H9 (cell line): Measurements from ENCODE around the gene ARHGEF25. TPM values are rescaled to one million over a fixed set of nuclear protein-coding genes. Genes with fewer than 3 reads are reported as not detected.

Experiments used
- DNase-seq: peaks from one replicate; pipeline ENCODE4 v3.0.0-alpha.2; 2017
- H2AFZ ChIP-seq: one replicate; pipeline ENCODE4 v1.6.1; 2013; ENCODE audit warnings: mild to moderate bottlenecking, low read length, control low read depth, moderate library complexity
- H2AK5ac ChIP-seq: 2 replicates; pipeline ENCODE4 v1.6.1; 2013; ENCODE audit warnings: low read length, control low read depth, mixed read lengths; ENCODE audit not compliant: insufficient read length
- H2BK120ac ChIP-seq: one replicate; pipeline ENCODE4 v1.6.1; 2013; ENCODE audit warnings: low read depth, mild to moderate bottlenecking, low read length, control low read depth, inconsistent platforms; ENCODE audit not compliant: poor library complexity, severe bottlenecking
- H2BK12ac ChIP-seq: 2 replicates; pipeline ENCODE4 v1.6.1; 2013; ENCODE audit warnings: low read length, control low read depth, mixed read lengths, low read depth; ENCODE audit not compliant: insufficient read length
- H2BK15ac ChIP-seq: 2 replicates; pipeline ENCODE4 v1.6.1; 2013; ENCODE audit warnings: low read depth, low read length, control low read depth
- H2BK20ac ChIP-seq: one replicate; pipeline ENCODE4 v1.6.1; 2013; ENCODE audit warnings: low read depth, mild to moderate bottlenecking, low read length, control low read depth, inconsistent platforms; ENCODE audit not compliant: poor library complexity, severe bottlenecking
- H2BK5ac ChIP-seq: 2 replicates; pipeline ENCODE4 v1.6.1; 2013; ENCODE audit warnings: low read length, control low read depth, mixed read lengths; ENCODE audit not compliant: insufficient read length
- H3K14ac ChIP-seq: 2 replicates; pipeline ENCODE4 v1.6.1; 2013; ENCODE audit warnings: low read length, control low read depth; ENCODE audit not compliant: insufficient read depth
- H3K18ac ChIP-seq: 2 replicates; pipeline ENCODE4 v1.6.1; 2013; ENCODE audit warnings: low read depth, mild to moderate bottlenecking, mixed read lengths, low read length, control low read depth; ENCODE audit not compliant: insufficient read length
- H3K23ac ChIP-seq: 2 replicates; pipeline ENCODE4 v1.6.1; 2013; ENCODE audit warnings: low read length, control low read depth, mixed read lengths, low read depth; ENCODE audit not compliant: insufficient read length
- H3K23me2 ChIP-seq: 2 replicates; pipeline ENCODE4 v1.6.1; 2013; ENCODE audit warnings: low read depth, mild to moderate bottlenecking, mixed read lengths, low read length, control low read depth; ENCODE audit not compliant: insufficient read length, poor library complexity, severe bottlenecking
- H3K27ac ChIP-seq: 2 replicates; pipeline ENCODE4 v1.5.1; 2013; ENCODE audit warnings: low read length, control low read depth, mixed read lengths, low read depth; ENCODE audit not compliant: insufficient read length
- H3K27me3 ChIP-seq: 2 replicates; pipeline ENCODE4 v1.6.1; 2013; ENCODE audit warnings: low read length, control low read depth, inconsistent platforms; ENCODE audit not compliant: insufficient read depth
- H3K4ac ChIP-seq: 2 replicates; pipeline ENCODE4 v1.6.1; 2013; ENCODE audit warnings: low read depth, mild to moderate bottlenecking, control low read depth, inconsistent platforms, low read length, moderate library complexity
- H3K4me1 ChIP-seq: 2 replicates; pipeline ENCODE4 v1.6.1; 2013; ENCODE audit warnings: low read length, control low read depth, inconsistent platforms; ENCODE audit not compliant: insufficient read depth
- H3K4me2 ChIP-seq: 2 replicates; pipeline ENCODE4 v1.6.1; 2013; ENCODE audit warnings: low read length, control low read depth, mixed read lengths; ENCODE audit not compliant: insufficient read length, insufficient read depth
- H3K56ac ChIP-seq: 2 replicates; pipeline ENCODE4 v1.6.1; 2013; ENCODE audit warnings: low read depth, mild to moderate bottlenecking, mixed read lengths, low read length, control low read depth; ENCODE audit not compliant: insufficient read length
- H3K79me1 ChIP-seq: 2 replicates; pipeline ENCODE4 v1.6.1; 2013; ENCODE audit warnings: low read depth, mild to moderate bottlenecking, moderate library complexity, low read length, control low read depth, inconsistent platforms; ENCODE audit not compliant: insufficient read depth, poor library complexity, severe bottlenecking
- H3K79me2 ChIP-seq: 2 replicates; pipeline ENCODE4 v1.6.1; 2013; ENCODE audit warnings: low read length, control low read depth, inconsistent platforms; ENCODE audit not compliant: insufficient read depth
- H3K9ac ChIP-seq: 2 replicates; pipeline ENCODE4 v1.6.1; 2013; ENCODE audit warnings: low read length, control low read depth, mixed read lengths; ENCODE audit not compliant: insufficient read length; ENCODE audit errors: extremely low read depth
- H3K9me3 ChIP-seq: one replicate; pipeline ENCODE4 v1.6.1; 2013; ENCODE audit warnings: low read depth, low read length, inconsistent platforms; ENCODE audit not compliant: control insufficient read depth
- H3T11ph ChIP-seq: one replicate; pipeline ENCODE4 v1.6.1; 2013; ENCODE audit warnings: mild to moderate bottlenecking, low read length, control low read depth, inconsistent platforms
- H4K20me1 ChIP-seq: one replicate; pipeline ENCODE4 v1.6.1; 2013; ENCODE audit not compliant: control insufficient read depth, insufficient read length, insufficient read depth
- H4K5ac ChIP-seq: 2 replicates; pipeline ENCODE4 v1.6.1; 2013; ENCODE audit warnings: low read depth, mild to moderate bottlenecking, mixed read lengths, low read length, control low read depth; ENCODE audit not compliant: insufficient read length
- H4K8ac ChIP-seq: replicated peaks from 2 replicates; pipeline ENCODE4 v1.6.1; 2013; ENCODE audit warnings: low read length, control low read depth, mixed read lengths, low read depth; ENCODE audit not compliant: insufficient read length
- H4K91ac ChIP-seq: 2 replicates; pipeline ENCODE4 v1.6.1; 2013; ENCODE audit warnings: low read depth, mild to moderate bottlenecking, moderate library complexity, mixed read lengths, low read length, control low read depth; ENCODE audit not compliant: insufficient read length
- H3K27ac Mint-ChIP-seq, 3 experiments: 2 replicates in 2 of 3; 3 replicates in 1 of 3; pipeline ENCODE4 v1.8.0; 2020 to 2021; ENCODE audit warnings: mixed read lengths in 3 of 3, mild to moderate bottlenecking in 1 of 3, moderate library complexity in 1 of 3
- H3K27me3 Mint-ChIP-seq: 2 replicates; pipeline ENCODE4 v1.8.0; 2021; ENCODE audit warnings: low read depth, mild to moderate bottlenecking, moderate library complexity, mixed read lengths
- H3K36me3 Mint-ChIP-seq, 3 experiments: 2 replicates in 2 of 3; 3 replicates in 1 of 3; pipeline ENCODE4 v1.8.0; 2020 to 2021; ENCODE audit warnings: low read depth in 3 of 3, mixed read lengths in 3 of 3; ENCODE audit not compliant: insufficient read depth in 1 of 3
- H3K4me1 Mint-ChIP-seq, 2 experiments: 2 replicates each; pipeline ENCODE4 v1.8.0; 2020; ENCODE audit warnings: mixed read lengths in 2 of 2
- H3K4me3 Mint-ChIP-seq, 2 experiments: 2 replicates in 1 of 2; 3 replicates in 1 of 2; pipeline ENCODE4 v1.8.0; 2020 to 2021; ENCODE audit warnings: mild to moderate bottlenecking in 2 of 2, mixed read lengths in 2 of 2, moderate library complexity in 1 of 2
- H3K9me3 Mint-ChIP-seq, 2 experiments: 2 replicates in 1 of 2; 3 replicates in 1 of 2; pipeline ENCODE4 v1.8.0; 2020; ENCODE audit warnings: mild to moderate bottlenecking in 2 of 2, mixed read lengths in 2 of 2, moderate library complexity in 1 of 2
- CTCF ChIP-seq: fragments of 200-600 bp; sonication (generic); conservative IDR thresholded peaks from 3 replicates; pipeline ENCODE4 v1.8.0; 2021; ENCODE audit warnings: antibody characterized with exemption, mild to moderate bottlenecking
- WGBS: extraction: QIAGEN DNeasy Blood & Tissue Kit; methylation state at CpG from one replicate; pipeline ENCODE4 v1.1.7; 2013; ENCODE audit warnings: missing lambda C conversion rate, low lambda C conversion rate, mixed read lengths; ENCODE audit not compliant: insufficient read length; ENCODE audit errors: extremely low coverage; 5-methylcytosine and 5-hydroxymethylcytosine counted together
- total RNA-seq: library from RNA; stranded (reverse); gene quantifications from 2 replicates; pipeline ENCODE4 v1.2.1, GENCODE V29; 2021

ARHGEF25 gene
- total RNA-seq, 1 experiment from 2014 or later = 22.6 TPM

- no peak overlapping the region for H4K91ac ChIP-seq
- H2BK15ac ChIP-seq = no peak overlapping the region
- H3K27me3 ChIP-seq = peaks cover 56% of the 10 kb centered on the region
- Mint-ChIP-seq H3K4me1 (peaks cover 12 to 32% of the 10 kb centered on the region in 2 experiments), H3K27me3 (peaks cover 80% of the 10 kb centered on the region), H3K27ac (no peak overlapping the region), H3K4me3 (peak overlapping the region; percentile 66 to 87), H3K9me3 (no peaks in the 10 kb centered on the region), H3K36me3 (no peaks in the 10 kb centered on the region)
- peaks cover 23% of the 10 kb centered on the region for H3K23me2 ChIP-seq
- peaks cover 3% of the 10 kb centered on the region for H4K20me1 ChIP-seq
- no peak overlapping the region for H3K4ac ChIP-seq
- no peak overlapping the region for H4K5ac ChIP-seq
- peak; percentile 37 for DNase-seq
- no peak overlapping the region for H4K8ac ChIP-seq
- H3K18ac ChIP-seq = no peak overlapping the region
- H3K9ac ChIP-seq = no peak overlapping the region
- no peak overlapping the region for H2BK120ac ChIP-seq
- no peak overlapping the region for H3K23ac ChIP-seq
- H2AFZ ChIP-seq = no peak overlapping the region
- no peaks in the 10 kb centered on the region; the same call in 1 of the 2 replicates for H3K4me1 ChIP-seq
- no peak overlapping the region for H3K27ac ChIP-seq
- no peak for TF ChIP-seq CTCF
- no peaks in the 10 kb centered on the region for H3K9me3 ChIP-seq
- no peaks in the 10 kb centered on the region for H3K79me1 ChIP-seq
- H3T11ph ChIP-seq = no peak overlapping the region
- WGBS = no CpG with 5 or more reads among the region's 26 CpGs
- no peak overlapping the region for H3K56ac ChIP-seq
- no peak overlapping the region for H2BK5ac ChIP-seq
- no peaks in the 10 kb centered on the region for H3K79me2 ChIP-seq
- H2BK12ac ChIP-seq = no peak overlapping the region
- no peak overlapping the region for H2BK20ac ChIP-seq
- peak overlapping the region; percentile 69 for H3K4me2 ChIP-seq
- H3K14ac ChIP-seq = no peak overlapping the region
- no peak overlapping the region for H2AK5ac ChIP-seq
Measured at GRCh38 chr12:57631566-57632072, 20.4 kb downstream of the ARHGEF25 start.
